ENCODE measurements around the gene CREG2. TPM values are rescaled to one million over a fixed set of nuclear protein-coding genes. Genes with fewer than 3 reads are reported as not detected.

The CREG2 gene
- total and polyA plus RNA-seq, 7 donors: 0.04 to 0.34 (median 0.10) TPM; not detected in 3

GRCh38 chr2:101401326-101401665 is 14.0 kb upstream of the CREG2 start:
- peaks cover 0 to 28% (median 0%) of the 10 kb centered on the region in 3 donors for H3K27me3 ChIP-seq (ENCODE audit: insufficient read depth in 3 of 3, low read length in 2 of 3)
- ATAC-seq (no peak), DNase-seq (no peak)
- no peaks in the 10 kb centered on the region for H3K36me3 ChIP-seq (ENCODE audit: insufficient read depth in 1 of 2, low read depth in 1 of 2)
- no peak overlapping the region for H3K27ac ChIP-seq
- 84 to 85% (median 84%) methylated on average over 8 of the region's 8 CpGs for WGBS, 3 donors
- no peak for TF ChIP-seq CTCF (IDR thresholded peaks at IDR 0.05)
- no peaks in the 10 kb centered on the region for H3K4me1 ChIP-seq
- no peak overlapping the region for H3K4me3 ChIP-seq
- intact Hi-C loops (cut with DNase I): no loop called here
- no peaks in the 10 kb centered on the region for H3K9me3 ChIP-seq

GRCh38 chr2:101400506-101401325 is 13.4 kb upstream of the CREG2 start:
- 60 to 70% (median 65%) methylated on average over 18 of the region's 18 CpGs for WGBS, 3 donors
- no peak overlapping the region for H3K27ac ChIP-seq
- DNase-seq: no peak
- H3K27me3 ChIP-seq (ENCODE audit: insufficient read depth in 3 of 3, low read length in 2 of 3): peaks cover 0 to 28% (median 0%) of the 10 kb centered on the region in 3 donors
- no peaks in the 10 kb centered on the region for H3K4me1 ChIP-seq
- no peaks in the 10 kb centered on the region for H3K9me3 ChIP-seq
- ATAC-seq: no peak
- TF ChIP-seq CTCF (IDR thresholded peaks at IDR 0.05): no peak
- no peaks in the 10 kb centered on the region for H3K36me3 ChIP-seq (ENCODE audit: insufficient read depth in 1 of 2, low read depth in 1 of 2)
- no peak overlapping the region for H3K4me3 ChIP-seq
- intact Hi-C loops (cut with DNase I): no loop called here

- no peak for ATAC-seq
Measured at GRCh38 chr2:101400048-101400447, 12.7 kb upstream of the CREG2 start.

GRCh38 chr2:101399021-101399799 is 11.9 kb upstream of the CREG2 start:
- 47 to 54% (median 48%) methylated on average over 11 of the region's 11 CpGs for WGBS, 3 donors
- Histone ChIP-seq H3K27ac (no peak overlapping the region), H3K4me3 (no peak overlapping the region), H3K36me3 (ENCODE audit: insufficient read depth in 1 of 2, low read depth in 1 of 2) (no peaks in the 10 kb centered on the region), H3K9me3 (no peaks in the 10 kb centered on the region), H3K27me3 (ENCODE audit: insufficient read depth in 3 of 3, low read length in 2 of 3) (peaks cover 0 to 28% (median 0%) of the 10 kb centered on the region in 3 donors), H3K4me1 (no peaks in the 10 kb centered on the region)
- ATAC-seq (no peak), DNase-seq (no peak)
- TF ChIP-seq CTCF (IDR thresholded peaks at IDR 0.05): no peak
- intact Hi-C loops (cut with DNase I): no loop called here

More at GRCh38 chr2:101400048-101400447, 12.7 kb upstream of the CREG2 start:
- Histone ChIP-seq H3K27ac (no peak overlapping the region), H3K4me1 (no peaks in the 10 kb centered on the region), H3K4me3 (no peak overlapping the region), H3K9me3 (no peaks in the 10 kb centered on the region), H3K36me3 (ENCODE audit: insufficient read depth in 1 of 2, low read depth in 1 of 2) (no peaks in the 10 kb centered on the region), H3K27me3 (ENCODE audit: insufficient read depth in 3 of 3, low read length in 2 of 3) (peaks cover 0 to 28% (median 0%) of the 10 kb centered on the region in 3 donors)
- TF ChIP-seq CTCF (IDR thresholded peaks at IDR 0.05): no peak
- intact Hi-C loops (cut with DNase I): no loop called here
- DNase-seq: no peak
- 87 to 92% (median 90%) methylated on average over 8 of the region's 8 CpGs for WGBS, 3 donors
